MM.1S (cell line): ENCODE results near the gene FOXO3.

Experiments used
- DNase-seq: peaks from one replicate; pipeline ENCODE4 v3.0.0-alpha.2; 2015
- H2AFZ ChIP-seq: fragments of 300-600 bp; sonication (generic); 2 replicates; pipeline ENCODE4 v1.6.0; 2016; ENCODE audit warnings: antibody characterized with exemption, low read length
- H3F3A ChIP-seq: fragments of 300-600 bp; sonication (generic); 2 replicates; pipeline ENCODE4 v1.6.1; 2016; ENCODE audit warnings: mild to moderate bottlenecking, antibody characterized with exemption, low read length, moderate library complexity, mixed read lengths; ENCODE audit not compliant: insufficient read depth
- H3K27ac ChIP-seq: fragments of 300-600 bp; sonication (generic); 2 replicates; pipeline ENCODE4 v1.5.1; 2016; ENCODE audit warnings: mild to moderate bottlenecking, low read length
- H3K27me3 ChIP-seq: fragments of 300-600 bp; sonication (generic); replicated peaks from 2 replicates; pipeline ENCODE4 v1.6.0; 2016; ENCODE audit warnings: low read length; ENCODE audit not compliant: insufficient read depth
- H3K36me3 ChIP-seq: fragments of 300-600 bp; sonication (generic); replicated peaks from 2 replicates; pipeline ENCODE4 v1.6.1; 2016; ENCODE audit warnings: mild to moderate bottlenecking, low read length, mixed read lengths; ENCODE audit not compliant: insufficient read depth
- H3K4me1 ChIP-seq: fragments of 300-600 bp; sonication (generic); 2 replicates; pipeline ENCODE4 v1.6.1; 2016; ENCODE audit warnings: low read length, mixed read lengths
- H3K4me2 ChIP-seq: fragments of 300-600 bp; sonication (generic); 2 replicates; pipeline ENCODE4 v1.6.0; 2016; ENCODE audit warnings: low read depth, low read length
- H3K4me3 ChIP-seq: fragments of 300-600 bp; sonication (generic); 2 replicates; pipeline ENCODE4 v1.5.1; 2016; ENCODE audit warnings: low read length, mixed read lengths
- H3K79me2 ChIP-seq: fragments of 300-600 bp; sonication (generic); 2 replicates; pipeline ENCODE4 v1.6.1; 2016; ENCODE audit warnings: mixed run types, low read length, mixed read lengths
- H3K9ac ChIP-seq: fragments of 300-600 bp; sonication (generic); 2 replicates; pipeline ENCODE4 v1.6.1; 2016; ENCODE audit warnings: low read length, mixed read lengths
- H3K9me2 ChIP-seq: fragments of 300-600 bp; sonication (generic); replicated peaks from 2 replicates; pipeline ENCODE4 v1.6.1; 2016; ENCODE audit warnings: mild to moderate bottlenecking, low read length, mixed read lengths; ENCODE audit not compliant: insufficient read depth
- H3K9me3 ChIP-seq: fragments of 300-600 bp; sonication (generic); replicated peaks from 2 replicates; pipeline ENCODE4 v1.6.1; 2016; ENCODE audit warnings: mild to moderate bottlenecking, low read length, mixed read lengths; ENCODE audit not compliant: insufficient read depth
- H4K20me1 ChIP-seq: fragments of 300-600 bp; sonication (generic); 2 replicates; pipeline ENCODE4 v1.6.1; 2016; ENCODE audit warnings: mild to moderate bottlenecking, low read length, moderate library complexity, mixed read lengths; ENCODE audit not compliant: insufficient read depth
- EZH2 ChIP-seq: fragments of 300-600 bp; sonication (generic); optimal IDR thresholded peaks from 2 replicates; pipeline ENCODE3; 2017; ENCODE audit warnings: low read depth, mild to moderate bottlenecking, antibody characterized with exemption, low read length, mixed read lengths
- EZH2phosphoT487 ChIP-seq: fragments of 300-600 bp; sonication (generic); IDR thresholded peaks from 2 replicates; pipeline ENCODE4 v1.6.1; 2018; ENCODE audit warnings: antibody characterized with exemption, low read length
- TF ChIP-seq, protein P1 (sequence below): fragments of 300-600 bp; sonication (generic); IDR thresholded peaks from 2 replicates; pipeline ENCODE4 v1.5.1; 2016; ENCODE audit warnings: antibody characterized with exemption, low read length, mixed read lengths

The FOXO3 gene

DNA sequence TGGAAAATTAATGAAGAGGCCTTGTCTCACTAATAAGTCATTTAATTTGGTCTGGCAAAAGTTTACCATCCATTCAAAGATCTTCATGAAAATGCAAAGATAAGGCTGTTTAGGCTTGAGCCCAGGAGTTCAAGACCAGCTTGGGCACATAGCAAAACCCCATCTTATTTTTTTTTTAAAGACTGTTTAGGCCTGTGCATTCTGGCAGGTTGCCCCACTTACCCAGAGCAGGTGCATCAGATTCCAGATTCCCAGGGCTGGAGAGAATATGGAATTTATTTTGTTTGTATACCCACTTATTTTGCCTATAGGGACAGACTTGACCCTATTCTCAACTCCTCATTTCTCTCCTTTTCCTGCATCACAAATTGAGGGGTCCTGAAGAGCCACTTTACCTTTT, 5.7 kb downstream of the FOXO3 start:
- no peaks in the 10 kb centered on the region for H3K27me3 ChIP-seq
- H3K4me3 ChIP-seq = peak overlapping the region; percentile 99
- TF ChIP-seq EZH2phosphoT487 = no peak
- TF ChIP-seq, protein P1, sequence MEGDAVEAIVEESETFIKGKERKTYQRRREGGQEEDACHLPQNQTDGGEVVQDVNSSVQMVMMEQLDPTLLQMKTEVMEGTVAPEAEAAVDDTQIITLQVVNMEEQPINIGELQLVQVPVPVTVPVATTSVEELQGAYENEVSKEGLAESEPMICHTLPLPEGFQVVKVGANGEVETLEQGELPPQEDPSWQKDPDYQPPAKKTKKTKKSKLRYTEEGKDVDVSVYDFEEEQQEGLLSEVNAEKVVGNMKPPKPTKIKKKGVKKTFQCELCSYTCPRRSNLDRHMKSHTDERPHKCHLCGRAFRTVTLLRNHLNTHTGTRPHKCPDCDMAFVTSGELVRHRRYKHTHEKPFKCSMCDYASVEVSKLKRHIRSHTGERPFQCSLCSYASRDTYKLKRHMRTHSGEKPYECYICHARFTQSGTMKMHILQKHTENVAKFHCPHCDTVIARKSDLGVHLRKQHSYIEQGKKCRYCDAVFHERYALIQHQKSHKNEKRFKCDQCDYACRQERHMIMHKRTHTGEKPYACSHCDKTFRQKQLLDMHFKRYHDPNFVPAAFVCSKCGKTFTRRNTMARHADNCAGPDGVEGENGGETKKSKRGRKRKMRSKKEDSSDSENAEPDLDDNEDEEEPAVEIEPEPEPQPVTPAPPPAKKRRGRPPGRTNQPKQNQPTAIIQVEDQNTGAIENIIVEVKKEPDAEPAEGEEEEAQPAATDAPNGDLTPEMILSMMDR = no peak
- TF ChIP-seq EZH2 = no peak
- peak overlapping the region; percentile 84 for H3K4me2 ChIP-seq
- H3K9me3 ChIP-seq = no peaks in the 10 kb centered on the region
- peaks cover 46% of the 10 kb centered on the region for H3K36me3 ChIP-seq
- H3K27ac ChIP-seq = peak overlapping the region; percentile 96
- H4K20me1 ChIP-seq = peaks cover 51% of the 10 kb centered on the region
- peaks cover 89% of the 10 kb centered on the region for H3F3A ChIP-seq
- no peaks in the 10 kb centered on the region for H3K9me2 ChIP-seq
- peaks cover 35% of the 10 kb centered on the region for H3K4me1 ChIP-seq
- peaks cover 100% of the 10 kb centered on the region for H3K79me2 ChIP-seq
- H2AFZ ChIP-seq = no peak overlapping the region
- peak overlapping the region; percentile 100 for H3K9ac ChIP-seq
- DNase-seq = no peak

DNA sequence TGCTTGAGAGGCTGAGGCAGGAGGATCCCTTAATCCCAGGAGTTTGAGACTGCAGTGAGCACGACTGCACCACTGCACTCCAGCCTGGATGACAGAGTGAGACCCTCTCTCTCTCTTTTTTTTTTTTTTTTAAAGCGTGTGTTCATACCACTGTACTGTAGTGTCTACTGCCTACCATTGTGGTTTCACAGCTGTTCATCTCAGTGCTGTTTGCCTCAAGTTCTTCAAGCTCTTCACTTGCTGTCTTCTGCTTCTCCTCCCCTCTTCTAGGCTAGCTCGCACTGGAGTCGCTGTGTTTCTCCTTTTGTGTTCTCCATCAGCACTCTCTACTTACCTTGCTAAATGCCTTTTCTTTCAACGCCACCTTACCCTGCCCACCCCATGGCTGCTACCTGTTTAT, 7.4 kb downstream of the FOXO3 start:
- peaks cover 48% of the 10 kb centered on the region for H3K4me1 ChIP-seq
- peak overlapping the region; percentile 24; the same call in 1 of the 2 replicates for H3K9ac ChIP-seq
- H3K36me3 ChIP-seq = peaks cover 48% of the 10 kb centered on the region
- H3K4me2 ChIP-seq = peak overlapping the region; percentile 64
- H3K9me3 ChIP-seq = no peaks in the 10 kb centered on the region
- DNase-seq = peak; percentile 56
- H2AFZ ChIP-seq = no peak overlapping the region
- H3F3A ChIP-seq = peaks cover 89% of the 10 kb centered on the region
- peak overlapping the region; percentile 33 for H3K4me3 ChIP-seq
- TF ChIP-seq EZH2 = no peak
- no peak for TF ChIP-seq EZH2phosphoT487
- TF ChIP-seq, protein P1 = no peak
- peak overlapping the region; percentile 96; the same call in 1 of the 2 replicates for H3K27ac ChIP-seq
- H3K27me3 ChIP-seq = no peaks in the 10 kb centered on the region
- H3K79me2 ChIP-seq = peaks cover 100% of the 10 kb centered on the region
- H3K9me2 ChIP-seq = no peaks in the 10 kb centered on the region
- peaks cover 58% of the 10 kb centered on the region for H4K20me1 ChIP-seq

DNA sequence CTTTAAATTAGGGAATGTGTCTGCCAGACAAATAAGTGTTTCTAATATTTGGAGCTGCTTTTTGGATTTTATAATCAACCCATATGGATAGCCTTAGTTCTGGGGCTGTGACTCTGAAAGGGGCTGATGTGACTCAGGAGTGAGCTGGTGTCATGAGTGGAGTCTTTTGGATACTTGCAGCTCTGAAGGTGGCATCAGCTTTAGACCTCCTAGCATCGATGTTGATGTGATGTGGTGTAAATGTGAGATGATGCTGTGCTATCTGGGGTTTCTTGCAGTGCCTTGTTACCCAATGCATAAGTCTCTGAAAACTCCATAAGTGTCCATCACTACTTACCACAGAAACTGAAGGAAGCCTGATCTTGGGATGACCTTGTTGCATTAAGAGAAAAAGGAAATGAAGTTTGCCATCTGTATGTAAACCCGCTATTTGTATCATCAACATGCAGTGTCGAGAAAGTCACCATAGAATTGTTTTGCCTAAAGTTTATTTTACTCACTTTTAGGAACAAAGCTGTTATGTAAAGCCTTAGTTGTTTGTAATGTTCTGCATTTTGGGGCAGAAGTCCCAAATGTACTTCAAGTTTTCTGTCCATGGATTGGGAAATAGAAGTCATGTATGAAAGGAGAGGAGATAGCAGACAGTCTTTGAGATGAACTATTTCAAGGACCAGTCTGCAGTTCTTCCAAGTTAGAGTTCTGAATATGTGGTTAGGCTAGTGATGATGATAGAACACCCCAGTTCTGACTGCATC, 8.0 kb downstream of the FOXO3 start:
- Histone ChIP-seq H3K9me2 (no peaks in the 10 kb centered on the region), H3K27me3 (no peaks in the 10 kb centered on the region), H3K9ac (peak overlapping the region; percentile 24; the same call in 1 of the 2 replicates), H2AFZ (no peak overlapping the region), H3K9me3 (no peaks in the 10 kb centered on the region), H3K4me2 (peak overlapping the region; percentile 64), H3K4me1 (peaks cover 48% of the 10 kb centered on the region), H4K20me1 (peaks cover 58% of the 10 kb centered on the region), H3K36me3 (peaks cover 45% of the 10 kb centered on the region), H3F3A (peaks cover 86% of the 10 kb centered on the region), H3K27ac (peak overlapping the region; percentile 96; the same call in 1 of the 2 replicates), H3K4me3 (peak overlapping the region; percentile 33), H3K79me2 (peaks cover 100% of the 10 kb centered on the region)
- TF ChIP-seq EZH2phosphoT487 (no peak), EZH2 (no peak)
- TF ChIP-seq, protein P1 = no peak
- no peak for DNase-seq
